GM10847 (cell line): Measurements from ENCODE around the gene FAM240A.

Source experiments
- POLR2A ChIP-seq: IDR thresholded peaks from 2 replicates; pipeline ENCODE4 v1.6.1; 2011; ENCODE audit not compliant: insufficient read length; ENCODE audit errors: extremely low read depth

FAM240A gene

DNA sequence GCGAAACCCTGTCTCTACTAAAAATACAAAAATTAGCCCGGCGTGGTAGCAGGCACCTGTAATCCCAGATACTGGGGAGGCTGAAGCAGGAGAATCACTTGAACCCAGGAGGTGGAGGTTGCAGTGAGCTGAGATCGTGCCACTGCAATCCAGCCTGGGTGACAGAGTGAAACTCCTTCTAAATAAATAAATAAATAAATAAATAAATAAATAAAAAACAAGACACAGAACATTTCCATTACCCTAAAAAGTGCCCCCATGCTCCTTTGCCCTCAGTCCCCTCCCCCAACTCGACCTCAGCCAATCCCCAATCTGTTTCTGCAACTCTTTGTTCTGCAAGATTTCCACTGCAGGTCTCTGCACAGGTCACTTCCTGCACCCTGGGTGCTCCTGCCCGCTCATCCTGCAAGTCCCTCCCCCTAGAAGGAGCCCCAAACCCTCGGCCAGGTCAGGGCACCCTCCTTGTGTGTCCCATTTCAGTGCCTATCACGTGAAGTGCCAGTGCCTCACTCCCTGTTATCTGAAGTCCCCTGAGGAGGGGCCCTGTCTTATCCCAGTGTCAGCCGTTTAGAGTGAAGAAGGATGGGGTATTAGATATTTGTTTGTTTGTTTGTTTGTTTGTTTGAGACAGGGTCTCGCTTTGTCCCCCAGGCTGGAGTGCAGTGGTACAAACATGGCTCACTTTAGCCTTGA lies 1.1 kb downstream of the FAM240A start:
- no peak for TF ChIP-seq POLR2A

DNA sequence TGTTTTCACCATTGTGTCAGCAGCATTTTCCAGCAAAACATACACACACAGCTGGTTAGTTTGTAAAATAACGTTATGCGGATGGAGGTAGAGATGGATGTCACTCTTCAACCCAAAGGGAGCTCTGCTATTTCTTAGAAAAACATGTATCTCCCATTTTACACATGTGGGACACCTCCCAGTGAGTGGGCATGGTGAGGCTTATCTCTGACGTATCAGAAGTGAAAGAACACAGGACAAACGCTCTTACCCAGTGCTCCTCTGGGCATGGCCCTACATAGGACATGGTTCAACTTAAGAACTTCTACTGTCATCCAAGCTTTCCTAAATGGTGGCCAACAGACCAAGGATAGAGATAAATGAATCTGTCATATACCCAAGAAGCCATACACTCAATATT lies 2.1 kb downstream of the FAM240A start:
- no peak for TF ChIP-seq POLR2A

DNA sequence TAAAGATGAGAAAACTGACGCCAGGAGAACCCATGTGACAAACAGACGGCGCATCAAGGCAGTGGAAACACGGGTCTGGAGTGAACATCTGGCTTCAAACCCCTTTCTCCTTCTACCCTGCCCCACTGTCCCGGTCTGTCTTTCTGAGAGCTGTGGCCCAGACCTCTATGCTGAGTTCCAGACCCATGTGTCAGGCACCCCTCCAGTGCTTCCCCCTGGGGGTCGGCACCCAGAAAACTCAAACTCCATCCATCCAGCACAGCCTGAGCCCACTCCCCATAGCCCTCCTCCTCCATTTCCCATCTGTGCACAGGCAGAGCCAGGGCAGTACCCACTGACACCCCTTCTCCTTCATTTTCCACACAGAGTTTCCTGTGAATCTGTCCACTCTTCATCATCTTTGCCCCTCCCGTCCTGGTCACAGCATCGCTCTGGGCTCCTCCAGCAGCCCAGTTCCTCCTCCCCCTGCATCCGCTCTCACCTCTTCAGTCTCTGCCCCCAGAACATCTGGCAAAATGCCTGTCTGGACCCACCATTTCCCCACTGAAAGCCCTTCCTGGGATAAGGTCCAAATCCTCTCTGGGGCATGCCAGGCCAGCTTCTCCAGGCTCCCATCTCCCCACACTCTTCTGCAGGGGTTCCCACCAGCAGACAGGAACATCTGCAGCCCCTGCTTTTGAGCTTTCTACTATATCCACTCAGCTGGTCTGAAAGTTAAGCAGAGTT lies 2.9 kb downstream of the FAM240A start:
- TF ChIP-seq POLR2A = no peak

DNA sequence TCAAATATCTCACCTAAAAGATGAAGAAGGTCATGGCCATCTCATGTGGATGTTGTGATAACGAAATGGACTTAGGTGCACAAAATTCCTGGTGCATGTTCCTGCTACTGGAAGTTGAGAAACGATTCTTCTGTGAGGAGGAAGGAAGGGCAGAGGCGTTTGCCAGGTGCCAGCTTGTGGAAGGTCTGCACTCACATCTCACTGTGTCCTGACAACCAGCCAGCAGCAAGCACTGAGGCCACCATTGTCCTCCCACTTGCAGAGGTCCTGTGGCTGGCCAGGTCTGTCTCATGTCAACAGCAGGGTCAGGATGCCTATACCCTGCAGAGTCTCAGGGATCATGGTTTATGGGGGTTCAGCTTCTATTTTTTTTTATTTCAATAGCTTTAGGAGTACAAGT lies 3.7 kb downstream of the FAM240A start:
- TF ChIP-seq POLR2A = no peak

DNA sequence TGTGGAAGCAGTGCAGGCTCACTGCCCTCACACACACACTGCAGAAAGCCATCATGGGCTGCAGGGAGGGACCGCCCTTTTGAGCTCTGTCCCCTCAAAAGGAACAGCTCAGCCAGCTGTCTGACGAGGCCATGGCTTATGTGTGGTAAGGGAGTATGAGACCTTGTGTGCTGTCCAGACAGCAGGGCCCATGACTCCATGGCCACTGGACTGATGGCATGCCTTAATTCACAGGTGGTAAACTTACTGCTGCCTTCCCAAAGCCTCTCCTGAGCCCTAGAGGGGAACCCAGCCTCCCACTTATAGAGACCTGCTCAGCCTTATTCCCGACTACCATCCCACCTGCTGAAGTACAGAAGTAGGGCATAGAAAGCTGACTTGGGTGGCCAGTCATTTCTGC lies 5.6 kb downstream of the FAM240A start:
- no peak for TF ChIP-seq POLR2A

DNA sequence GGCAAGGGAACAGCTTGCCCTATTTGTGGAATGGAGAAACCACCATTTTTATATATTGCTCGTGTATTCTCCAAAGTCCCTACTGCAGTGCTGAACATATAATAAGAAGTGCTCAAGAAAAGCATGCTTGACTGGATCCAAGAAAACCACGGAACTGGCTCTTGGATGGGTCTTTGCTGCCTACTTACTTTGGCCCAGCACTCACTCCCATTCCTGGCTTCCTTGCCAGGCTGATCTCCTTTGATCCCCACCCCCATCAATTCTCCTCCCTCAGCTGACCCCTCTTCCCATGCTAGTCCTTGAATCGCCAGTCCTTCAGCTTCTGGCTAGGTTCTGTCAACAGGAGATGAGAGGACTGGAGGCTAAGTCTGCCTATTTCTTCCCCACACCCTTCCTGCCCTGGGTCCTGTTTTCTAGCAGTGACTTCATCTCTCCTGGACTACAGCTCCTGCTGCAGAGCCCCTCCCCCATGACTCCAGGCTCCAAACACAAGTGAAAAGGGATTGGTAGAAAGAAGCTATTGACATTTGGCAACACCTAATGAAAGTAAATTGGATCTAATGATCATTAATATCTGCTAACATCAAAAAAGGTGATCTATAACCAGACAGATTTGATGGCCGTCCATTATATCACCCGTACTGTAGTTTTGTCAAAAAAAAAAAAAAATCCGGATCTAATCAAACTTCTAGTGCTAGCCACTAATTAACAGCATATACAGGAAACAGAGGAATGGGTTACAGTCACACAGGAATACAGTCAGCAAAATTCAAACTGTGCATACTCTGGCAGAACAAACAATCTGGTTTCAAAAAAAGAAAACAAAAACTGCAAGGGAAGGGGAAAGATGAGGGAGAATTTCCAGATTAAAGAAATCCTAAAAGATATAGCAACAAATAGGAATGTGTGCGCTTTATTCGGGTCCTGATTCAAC lies 7.8 kb downstream of the FAM240A start:
- TF ChIP-seq POLR2A = no peak

DNA sequence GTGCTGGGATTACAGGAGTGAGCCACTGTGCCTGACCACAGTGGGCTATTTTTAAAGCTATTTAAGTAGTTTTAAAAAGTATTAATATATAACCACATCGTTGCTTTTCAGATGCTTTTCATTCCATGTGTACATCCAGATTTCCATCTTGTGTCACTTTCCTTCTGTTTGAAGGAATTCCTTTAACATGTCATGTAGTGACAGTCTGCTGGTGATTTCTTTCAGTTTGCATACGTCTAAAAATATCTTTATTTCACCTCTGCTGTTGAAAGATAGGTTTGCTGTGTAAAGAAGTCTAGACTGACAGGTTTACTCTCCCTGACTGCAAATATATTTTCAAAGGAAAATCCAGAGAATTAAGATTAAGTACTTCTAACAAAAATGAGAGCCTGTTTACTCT lies 12.2 kb downstream of the FAM240A start:
- TF ChIP-seq POLR2A = no peak

DNA sequence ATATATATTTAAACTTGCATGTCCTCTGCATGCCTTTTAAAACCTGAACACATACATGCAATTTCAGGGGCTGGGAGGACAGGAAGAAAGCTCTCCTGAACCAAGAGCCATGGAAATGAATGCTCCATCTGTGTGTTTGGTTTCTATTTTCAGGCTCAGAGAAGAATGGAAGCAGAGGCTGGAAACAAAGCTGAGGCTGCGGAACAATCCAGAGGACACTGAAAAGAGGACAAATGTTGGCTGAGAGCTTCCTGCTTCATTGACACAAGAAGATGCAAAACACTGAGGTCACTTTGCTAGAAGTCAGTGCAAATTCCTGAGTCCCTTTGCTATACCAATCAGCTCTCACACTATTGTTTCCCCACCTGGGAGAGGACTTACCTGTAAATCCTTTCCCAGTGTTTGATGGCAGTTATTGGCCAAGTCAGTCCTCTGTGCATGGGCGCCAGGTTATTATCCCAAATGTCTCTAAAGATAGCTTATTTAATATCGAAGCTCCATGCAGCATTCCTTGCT lies 12.7 kb downstream of the FAM240A start:
- TF ChIP-seq POLR2A = no peak

DNA sequence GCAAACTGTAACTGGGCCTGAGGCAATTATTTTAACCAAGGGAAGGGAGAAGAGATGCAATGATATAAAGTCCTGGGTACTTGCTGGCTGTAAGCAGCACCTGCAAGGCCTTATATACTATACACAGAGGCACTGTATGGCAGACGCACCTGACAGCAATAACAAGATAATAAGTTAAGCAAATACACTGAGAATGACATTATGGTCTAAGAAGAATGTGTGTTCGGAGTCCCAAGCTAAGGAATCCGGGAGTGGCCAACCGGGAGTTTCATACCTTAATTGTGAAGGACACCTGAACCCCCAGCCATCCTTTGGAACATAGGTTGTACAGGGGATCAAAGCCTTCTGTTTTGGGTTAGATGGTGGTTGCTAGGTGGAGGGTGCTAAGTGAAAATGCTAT lies 13.7 kb downstream of the FAM240A start:
- no peak for TF ChIP-seq POLR2A

DNA sequence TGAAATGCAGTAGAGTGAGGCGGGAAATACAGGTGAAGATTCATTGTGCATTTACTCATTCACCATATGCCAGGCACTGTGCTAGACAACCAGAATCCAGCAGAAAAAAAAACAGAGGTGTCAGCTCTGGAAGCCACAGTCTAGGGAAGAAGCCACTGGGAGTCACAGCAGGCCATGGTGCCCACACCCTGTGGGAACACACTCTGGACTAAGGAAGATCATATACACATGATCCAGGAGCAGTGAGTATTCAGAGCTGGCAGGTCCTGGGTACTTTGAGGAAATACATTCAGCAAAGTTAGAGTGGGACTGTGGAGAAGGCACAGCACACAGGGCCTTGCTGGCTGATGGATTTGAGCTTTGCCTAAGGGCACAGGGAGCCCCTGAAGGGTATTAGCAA lies 14.8 kb downstream of the FAM240A start:
- TF ChIP-seq POLR2A = no peak

DNA sequence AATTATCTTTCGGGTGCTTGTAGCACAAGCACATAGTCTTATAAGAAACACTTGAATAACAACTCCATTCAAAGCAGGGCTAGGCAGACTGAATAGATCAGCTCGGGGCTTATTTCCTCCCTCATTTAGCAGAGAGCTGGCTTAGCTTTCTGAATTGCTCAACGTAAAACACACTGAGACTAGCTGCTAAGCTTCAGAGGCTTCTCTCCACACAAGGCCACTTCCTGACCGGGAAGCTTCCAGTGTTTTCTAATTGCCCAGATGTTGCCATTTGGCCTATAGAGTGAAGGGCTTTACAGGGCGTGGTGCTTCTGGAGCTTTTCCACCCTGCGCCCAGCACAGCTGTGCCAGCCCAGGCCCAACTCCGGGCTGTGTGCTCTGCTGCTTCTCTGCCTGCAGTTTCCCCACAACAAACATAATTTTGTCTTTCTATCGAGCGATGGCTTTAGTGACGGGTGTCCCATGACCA lies 16.6 kb downstream of the FAM240A start:
- TF ChIP-seq POLR2A = no peak

DNA sequence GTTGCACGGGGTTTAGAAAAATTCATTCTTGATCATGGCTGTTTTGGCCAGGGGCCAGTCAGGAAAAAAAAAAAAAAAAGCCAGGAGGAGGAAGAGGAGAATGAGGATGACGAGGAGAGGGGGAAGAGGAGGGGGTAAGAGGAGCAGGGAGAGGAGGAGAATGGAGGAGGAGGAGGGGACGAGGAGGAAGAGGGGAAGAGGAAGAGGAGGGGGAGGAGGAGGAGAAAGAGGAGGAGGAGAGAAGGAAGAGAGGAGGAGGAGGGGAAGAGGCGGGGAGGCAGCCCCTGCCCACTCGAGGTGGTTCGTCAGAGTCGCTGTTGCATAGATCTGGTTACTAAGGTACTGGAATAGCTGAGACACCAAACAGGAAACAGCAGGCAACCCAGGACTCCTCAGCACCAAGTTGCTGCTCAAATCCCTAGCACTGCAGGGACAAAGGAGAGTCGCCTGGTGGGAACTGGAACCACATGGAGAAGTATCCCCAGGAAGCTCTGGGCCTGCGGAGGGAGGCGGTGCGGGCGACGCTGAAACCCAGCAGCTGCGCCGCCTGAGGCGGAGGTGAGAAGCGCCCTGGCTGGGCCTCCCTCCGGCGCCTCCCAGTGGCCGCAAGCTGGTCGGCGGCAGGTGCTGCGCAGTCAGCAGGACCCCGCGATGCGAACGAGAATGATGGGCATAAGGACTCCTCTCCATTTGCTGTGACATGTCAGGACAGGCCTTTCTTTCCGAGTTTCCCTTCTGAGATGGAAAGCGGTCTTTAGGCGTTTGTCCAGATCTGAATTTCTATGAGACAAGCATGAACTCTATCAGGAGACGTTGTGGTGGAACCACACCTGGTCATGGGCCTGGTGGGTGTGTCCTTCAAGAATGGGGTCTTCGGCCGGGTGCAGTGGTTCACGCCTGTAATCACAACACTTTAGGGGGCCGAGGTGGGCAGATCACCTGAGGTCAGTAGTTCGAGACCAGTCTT lies 17.5 kb downstream of the FAM240A start:
- TF ChIP-seq POLR2A = no peak

DNA sequence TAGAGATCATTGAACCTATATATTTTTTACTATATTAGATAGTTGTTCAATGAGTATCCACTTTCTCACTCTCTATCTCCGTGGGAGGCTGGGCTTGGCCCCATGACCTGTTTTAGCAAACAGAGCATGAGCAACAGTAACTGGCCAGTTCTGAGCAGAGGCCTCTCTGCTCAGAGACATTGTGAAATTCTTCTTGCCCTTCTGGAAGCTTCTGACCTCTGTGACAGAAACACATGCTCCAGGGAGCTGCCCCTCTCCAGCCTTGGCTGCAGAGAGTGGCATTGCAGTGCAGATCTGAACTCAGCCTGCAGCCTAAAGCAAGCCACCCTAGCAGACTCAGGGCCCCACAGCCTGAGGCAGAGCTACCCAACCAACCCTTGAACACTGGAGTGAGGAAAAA lies 20.5 kb downstream of the FAM240A start:
- no peak for TF ChIP-seq POLR2A

DNA sequence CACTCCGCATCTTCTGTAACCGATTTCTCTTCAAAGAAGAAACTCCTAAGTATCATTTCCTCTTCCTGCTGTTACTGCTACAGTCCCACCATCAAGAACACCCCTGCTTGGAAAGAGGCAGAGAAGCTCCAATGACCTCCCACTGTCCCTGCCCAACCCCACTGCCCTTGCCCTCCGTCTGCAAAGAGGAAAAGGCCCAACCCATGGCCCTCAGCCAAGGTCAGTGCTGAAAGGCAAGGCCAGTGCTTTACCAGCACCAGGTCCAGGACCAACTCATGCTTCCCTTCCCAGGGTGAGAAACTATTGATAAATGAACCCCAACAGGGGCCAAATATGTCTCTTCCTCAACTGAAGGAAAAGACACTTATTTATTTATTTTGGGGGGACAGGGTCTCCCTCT lies 22.5 kb downstream of the FAM240A start:
- no peak for TF ChIP-seq POLR2A
